Activated CD4-positive, alpha-beta T cell treated with anti-CD3 and anti-CD28 coated beads, Interleukin-2, amount 50 U/mL, for 16 hours (primary cell): ENCODE data around the gene CEP44.
"Not testable (repeated sequence)": the region's sequence is repeated elsewhere in the genome, so short reads cannot be mapped to it uniquely, and the experiment has no call there.

Experiments used
- DNase-seq: peaks from one replicate; pipeline ENCODE4 v3.0.0-alpha.2; 2020

CEP44 gene

GRCh38 chr4:174279433-174280155 is 4.1 kb upstream of the CEP44 start:
- DNase-seq = no peak

DNA sequence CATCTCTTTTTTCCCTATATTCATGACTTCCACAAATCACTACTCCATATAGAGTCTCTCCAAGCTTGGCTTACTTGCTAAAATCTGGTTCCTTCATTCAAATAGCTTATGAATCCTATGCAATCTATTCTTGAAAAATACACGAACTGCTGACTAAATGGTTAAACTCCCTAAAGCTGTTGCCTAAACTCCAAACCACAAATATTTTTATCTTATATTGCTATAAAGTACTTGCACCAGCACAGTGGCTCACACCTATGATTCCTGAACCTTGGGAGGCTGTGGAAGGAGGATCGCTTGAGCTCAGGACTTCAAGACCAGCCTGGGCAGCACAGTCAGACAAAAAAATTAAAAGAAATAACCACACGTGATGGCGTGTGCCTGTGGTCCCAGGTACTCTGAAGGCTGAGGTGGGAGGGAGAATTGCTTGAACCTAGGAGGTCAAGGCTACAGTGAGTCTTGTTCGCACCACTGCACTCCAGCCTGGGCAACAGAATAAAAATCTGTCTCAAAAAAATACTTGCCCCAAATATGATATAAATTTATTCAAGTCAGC is 2.5 kb upstream of the CEP44 start:
- no peak for DNase-seq

- DNase-seq = no peak
Observed at GRCh38 chr4:174281901-174282300, 1.8 kb upstream of the CEP44 start.

DNA sequence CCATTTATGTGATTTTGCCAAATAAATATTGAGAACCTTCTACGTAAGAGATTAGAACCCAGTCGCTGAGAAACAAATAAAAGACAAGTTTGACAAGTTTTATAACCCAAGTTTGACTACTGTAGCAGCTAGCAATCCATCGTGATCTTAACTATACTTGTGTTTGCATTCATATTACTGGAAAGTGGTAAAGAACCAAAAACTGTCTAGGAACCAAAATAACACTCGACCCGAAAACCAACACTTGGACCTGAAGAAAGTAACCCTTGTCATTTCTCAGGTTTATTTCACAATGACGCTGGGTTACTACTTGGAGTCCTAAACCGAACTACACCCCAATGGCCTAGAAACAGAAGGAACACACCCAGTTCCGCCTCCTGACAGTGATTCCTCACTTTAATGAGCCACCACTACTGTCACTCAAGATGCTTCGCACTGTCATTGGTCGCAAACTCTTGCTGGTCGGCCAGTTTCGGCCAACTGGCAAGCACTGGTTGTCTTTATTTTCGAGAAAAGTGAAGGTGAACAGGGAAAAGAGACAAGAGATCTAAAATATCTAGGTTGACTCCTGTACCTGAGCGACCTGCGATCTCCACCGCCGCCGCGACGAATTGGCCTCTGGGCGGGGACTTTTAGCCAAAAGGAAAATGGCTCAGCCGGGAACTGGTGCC is 740 bp upstream of the CEP44 start:
- peak; percentile 92 for DNase-seq

DNA sequence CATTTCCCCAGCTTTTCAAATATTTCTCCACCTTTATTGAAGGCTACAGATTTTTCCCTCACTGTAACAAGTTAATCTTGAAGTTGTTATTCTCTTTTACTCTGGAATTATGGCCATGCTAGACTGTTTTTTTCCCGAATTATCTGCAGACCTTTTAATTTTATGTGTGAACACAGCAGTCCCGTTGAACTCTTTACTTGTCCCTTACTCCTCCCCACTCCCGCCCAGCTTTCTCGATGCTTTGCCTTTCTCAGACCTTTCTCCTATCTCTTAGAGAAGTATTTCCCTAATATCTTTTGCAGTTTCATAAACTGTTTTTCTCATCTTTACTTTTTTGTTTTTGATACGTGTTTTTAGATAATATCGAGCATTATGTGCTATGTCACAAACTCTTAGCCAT is 776 bp downstream of the CEP44 start:
- no peak for DNase-seq

DNA sequence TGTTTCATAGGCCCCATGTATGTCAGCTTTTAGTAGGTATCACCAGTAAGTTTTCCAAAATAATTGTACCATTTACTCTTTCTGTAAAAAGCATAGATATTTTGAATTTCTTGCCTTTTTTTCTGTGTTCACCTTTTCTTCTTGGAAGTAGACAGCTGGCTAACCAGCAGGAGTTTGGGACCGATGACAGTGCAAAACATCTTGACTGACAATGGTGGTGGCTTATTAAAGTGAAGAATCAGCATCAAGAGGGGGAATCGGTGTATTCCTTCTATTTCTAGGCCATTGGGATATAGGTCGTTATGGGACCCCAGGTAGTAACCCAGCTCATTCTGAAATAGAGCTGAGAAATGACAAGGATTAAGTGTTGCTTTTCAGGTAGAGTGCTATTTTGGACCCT is 3.2 kb downstream of the CEP44 start:
- no peak for DNase-seq

DNA sequence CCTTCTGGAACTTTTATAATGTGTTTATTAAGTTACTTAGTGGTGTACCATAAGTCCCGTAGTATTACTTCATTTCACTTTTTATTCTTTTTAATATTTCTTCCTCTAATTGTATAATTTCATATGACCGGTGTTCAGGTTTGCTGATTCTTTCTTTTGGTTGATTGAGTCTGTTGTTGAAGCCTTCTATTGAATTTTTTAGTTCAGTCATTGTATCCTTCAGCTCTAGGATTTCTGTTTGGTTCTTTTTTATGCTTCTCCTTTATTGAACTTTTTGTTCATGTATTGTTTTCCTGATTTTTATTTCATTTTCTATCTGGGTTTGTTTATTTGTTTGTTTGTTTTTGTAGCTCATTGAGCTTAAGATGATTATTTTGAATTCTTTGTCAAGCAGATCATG is 8.8 kb downstream of the CEP44 start:
- no peak for DNase-seq

GRCh38 chr4:174294641-174295040 is 10.9 kb downstream of the CEP44 start:
- DNase-seq = not testable (repeated sequence)

- not testable (repeated sequence) for DNase-seq
Observed at GRCh38 chr4:174295142-174295541, 11.4 kb downstream of the CEP44 start.

DNA sequence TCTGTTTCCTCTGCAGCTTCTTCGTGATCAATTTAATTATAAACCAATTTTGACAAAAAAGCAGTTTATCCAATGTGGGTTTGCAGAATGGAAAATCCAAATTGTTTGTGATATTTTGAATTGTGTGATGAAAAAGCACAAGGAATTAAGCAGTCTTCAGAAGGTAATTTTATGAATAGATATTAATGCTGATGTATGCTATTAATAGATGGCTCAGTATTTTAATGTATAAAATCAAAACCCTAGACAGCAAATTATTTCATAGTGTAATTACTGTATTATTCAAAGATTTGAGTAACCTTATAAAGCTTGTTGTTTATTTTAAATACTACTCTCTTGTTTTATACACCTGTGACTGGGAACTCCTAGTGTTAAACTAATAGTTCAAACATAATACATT is 20.0 kb downstream of the CEP44 start:
- no peak for DNase-seq

DNA sequence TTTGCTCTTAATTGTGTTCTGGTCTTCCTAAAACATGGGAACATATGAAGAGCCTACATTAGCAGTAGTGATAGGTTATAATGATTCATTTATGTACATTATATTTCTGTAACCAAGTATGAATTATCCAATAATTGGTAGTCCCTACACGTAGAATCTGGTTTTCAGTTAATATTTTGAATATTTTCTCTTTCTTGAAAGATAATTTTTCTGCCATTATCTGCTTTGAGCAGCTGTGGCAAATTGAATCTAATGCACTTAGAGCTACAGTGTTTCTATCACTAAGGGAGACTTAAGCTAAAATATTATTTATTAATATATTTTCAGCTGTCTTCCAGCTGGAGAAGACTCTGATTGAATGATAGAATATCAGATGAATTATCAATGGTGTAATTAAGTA is 21.0 kb downstream of the CEP44 start:
- DNase-seq = no peak

- no peak for DNase-seq
Observed at GRCh38 chr4:174305961-174306360, 22.2 kb downstream of the CEP44 start.

DNA sequence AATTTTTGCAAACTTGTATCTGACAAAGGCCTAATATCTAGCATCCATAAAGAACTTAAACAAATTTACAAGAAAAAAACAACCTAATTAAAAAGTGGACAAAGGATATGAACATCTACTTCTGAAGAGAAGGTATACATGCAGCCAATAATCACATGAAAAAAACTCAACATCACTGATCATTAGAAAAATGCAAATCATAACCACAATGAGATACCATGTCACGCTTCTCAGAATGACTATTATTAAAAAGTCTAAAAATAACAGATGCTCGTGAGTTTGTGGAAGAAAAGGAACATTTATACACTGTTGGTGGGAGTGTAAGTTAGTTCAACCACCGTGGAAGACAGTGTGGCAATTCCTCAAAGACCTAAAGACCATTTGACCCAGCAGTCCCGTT is 24.0 kb downstream of the CEP44 start:
- DNase-seq = no peak

- no peak for DNase-seq
Observed at GRCh38 chr4:174312993-174313392, 29.3 kb downstream of the CEP44 start.

DNA sequence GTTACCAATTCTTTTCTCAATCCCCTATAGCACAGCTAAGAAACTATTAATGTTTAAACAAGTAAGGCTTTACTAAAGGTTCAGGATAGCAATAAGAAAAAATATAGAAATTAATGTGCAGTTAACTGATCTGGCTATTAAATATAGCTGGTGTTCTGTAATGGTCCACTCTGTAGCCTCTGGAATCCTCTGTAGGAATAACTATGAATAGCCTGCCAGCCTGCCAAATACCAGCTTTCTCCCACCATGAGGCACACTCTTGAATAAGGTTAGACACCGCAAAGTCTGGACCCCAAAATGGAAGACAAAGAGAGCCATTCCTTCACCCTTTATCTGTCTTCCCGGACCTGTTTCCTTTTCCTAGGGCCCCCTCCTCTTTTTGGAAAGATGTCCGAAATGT is 30.6 kb downstream of the CEP44 start:
- DNase-seq = no peak

GRCh38 chr4:174314770-174315169 is 31.1 kb downstream of the CEP44 start:
- peak; percentile 1 for DNase-seq

DNA sequence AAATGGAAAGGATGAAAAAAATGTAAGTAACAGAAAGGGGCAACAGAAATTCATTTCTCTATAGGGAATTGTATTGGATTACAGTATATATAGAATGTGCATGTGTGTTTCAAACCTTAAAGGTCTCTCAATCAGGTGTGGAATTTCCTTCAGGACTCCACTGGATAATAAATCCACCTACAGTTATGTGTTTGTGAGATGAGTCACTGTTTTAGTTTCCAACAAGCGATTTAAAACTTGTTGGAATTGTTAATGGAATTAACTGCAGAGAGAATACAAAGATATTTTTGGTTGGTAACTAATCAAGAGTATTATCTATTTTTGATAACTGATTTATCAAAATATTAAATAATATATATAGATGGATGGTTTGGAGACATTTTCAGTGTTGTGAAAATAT is 32.8 kb downstream of the CEP44 start:
- DNase-seq = no peak

DNA sequence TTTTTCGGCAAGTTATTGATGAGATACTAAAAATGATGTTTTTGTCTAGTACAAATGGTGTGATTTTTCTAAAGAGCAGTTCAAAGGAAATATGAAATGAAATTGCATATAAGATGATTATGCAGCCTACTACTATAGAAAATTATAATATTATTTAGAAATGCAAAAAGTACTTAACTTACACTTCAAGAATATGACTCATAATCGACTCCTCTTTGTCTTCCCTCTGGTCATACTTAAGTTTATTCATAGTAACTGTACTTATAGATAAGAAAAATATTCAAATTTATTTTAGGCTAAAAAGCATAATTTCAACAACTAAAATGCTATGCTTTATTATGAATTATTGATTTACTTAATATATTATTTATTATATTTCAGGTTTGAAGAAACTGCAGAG is 33.2 kb downstream of the CEP44 start:
- DNase-seq = no peak

- no peak for DNase-seq
Observed at GRCh38 chr4:174317531-174317930, 33.8 kb downstream of the CEP44 start.

- peak; percentile 43 for DNase-seq
Observed at GRCh38 chr4:174318829-174319764, 35.4 kb downstream of the CEP44 start.

DNA sequence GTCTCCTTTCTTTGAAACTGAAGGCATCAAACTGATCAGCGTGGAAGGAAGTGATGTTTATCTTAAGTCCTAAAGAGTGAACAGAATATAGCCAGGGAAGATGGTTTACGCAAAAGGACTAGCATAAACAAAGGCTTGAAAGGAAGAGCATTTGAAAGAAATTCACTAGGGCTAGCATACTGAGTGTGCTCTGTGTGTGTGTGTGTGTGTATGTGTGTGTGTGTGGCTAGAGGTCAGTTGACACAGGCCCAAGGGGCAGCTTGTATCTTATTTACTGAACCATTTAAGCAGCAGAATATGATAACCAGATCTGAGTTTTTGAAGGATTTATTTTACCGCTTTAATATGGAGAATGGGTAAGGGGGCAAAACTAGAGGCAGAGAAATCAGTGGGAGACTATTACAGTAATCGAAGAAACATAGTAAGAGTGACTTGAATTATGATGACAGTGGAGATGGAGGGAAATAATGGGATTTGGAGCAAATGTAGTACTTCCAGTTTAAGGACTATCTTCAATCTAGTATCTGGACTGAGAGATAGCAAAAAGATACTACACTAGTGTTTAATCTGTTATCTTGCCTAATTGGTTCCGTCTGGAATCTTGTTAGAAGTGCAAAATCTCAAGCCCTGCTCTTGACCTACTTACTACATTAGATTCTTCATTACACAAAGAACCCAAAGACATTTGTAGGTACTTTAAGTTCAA is 36.9 kb downstream of the CEP44 start:
- DNase-seq = no peak

DNA sequence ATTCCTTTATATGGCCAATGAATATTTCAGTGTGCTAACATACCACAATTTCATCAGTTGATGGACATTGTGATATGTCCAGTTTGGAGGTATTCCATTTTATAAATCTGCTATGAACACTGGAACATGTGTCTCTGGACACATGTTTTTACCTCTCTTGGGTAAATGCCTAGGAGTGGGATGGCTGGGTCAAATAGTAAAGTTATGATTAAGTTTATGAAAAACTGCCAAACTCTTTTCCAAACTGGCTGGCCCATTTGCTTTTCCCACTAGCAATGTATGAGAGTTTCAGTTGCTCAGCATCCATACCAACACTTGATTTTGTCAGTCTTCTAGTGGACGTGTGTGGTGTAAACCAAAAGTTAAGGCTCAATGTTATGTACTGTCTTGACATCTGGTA is 40.5 kb downstream of the CEP44 start:
- DNase-seq = no peak

GRCh38 chr4:174324725-174325124 is 41.0 kb downstream of the CEP44 start:
- DNase-seq = no peak
